Measurements from ENCODE around the gene C21orf58. TPM values are rescaled to one million over a fixed set of nuclear protein-coding genes. Genes with fewer than 3 reads are reported as not detected.

C21orf58 gene
- total RNA-seq, 2 experiments from 2014 or later = 112 to 141 TPM

GRCh38 chr21:46295177-46295770 is 28.4 kb downstream of the C21orf58 start:
- no peaks in the 10 kb centered on the region for H4K20me1 ChIP-seq (ENCODE audit: insufficient read depth, low read length)
- CTCF ChIA-PET (ENCODE audit: unreplicated experiment) = no interaction called here
- no peaks in the 10 kb centered on the region for H3K79me2 ChIP-seq (ENCODE audit: insufficient read depth, low read depth, low read length)
- H3K9me3 ChIP-seq (ENCODE audit: low read length) = no peaks in the 10 kb centered on the region
- H3K4me2 ChIP-seq (ENCODE audit: low read length) = no peak overlapping the region
- DNase-seq (ENCODE audit: low spot score) = no peak
- H2AFZ ChIP-seq (ENCODE audit: low read length) = no peak overlapping the region
- intact Hi-C loops (cut with micrococcal nuclease; ENCODE audit: unreplicated experiment) = no loop called here
- peaks cover 26% of the 10 kb centered on the region for H3K4me1 ChIP-seq (ENCODE audit: insufficient read depth, low read length, poor library complexity, severe bottlenecking)
- no peak for TF ChIP-seq CTCF (conservative IDR thresholded peaks at IDR 0.05; ENCODE audit: low read length)
- TF ChIP-seq EZH2phosphoT487 (IDR thresholded peaks at IDR 0.05; ENCODE audit: borderline replicate concordance, low read depth, low read length) = no peak
- BruUV-seq (replicated peaks) = no TSS peak
- peaks cover 30% of the 10 kb centered on the region for H3K36me3 ChIP-seq (ENCODE audit: insufficient read depth, low read length)
- H3K27ac ChIP-seq (ENCODE audit: low read depth, low read length, poor library complexity, severe bottlenecking) = no peak overlapping the region
- H3K4me3 ChIP-seq (ENCODE audit: low read depth, low read length, poor library complexity, severe bottlenecking) = no peak overlapping the region
- no peaks in the 10 kb centered on the region for H3K9me2 ChIP-seq (ENCODE audit: insufficient read depth, low read length)
- POLR2A ChIA-PET = no interaction called here

DNA sequence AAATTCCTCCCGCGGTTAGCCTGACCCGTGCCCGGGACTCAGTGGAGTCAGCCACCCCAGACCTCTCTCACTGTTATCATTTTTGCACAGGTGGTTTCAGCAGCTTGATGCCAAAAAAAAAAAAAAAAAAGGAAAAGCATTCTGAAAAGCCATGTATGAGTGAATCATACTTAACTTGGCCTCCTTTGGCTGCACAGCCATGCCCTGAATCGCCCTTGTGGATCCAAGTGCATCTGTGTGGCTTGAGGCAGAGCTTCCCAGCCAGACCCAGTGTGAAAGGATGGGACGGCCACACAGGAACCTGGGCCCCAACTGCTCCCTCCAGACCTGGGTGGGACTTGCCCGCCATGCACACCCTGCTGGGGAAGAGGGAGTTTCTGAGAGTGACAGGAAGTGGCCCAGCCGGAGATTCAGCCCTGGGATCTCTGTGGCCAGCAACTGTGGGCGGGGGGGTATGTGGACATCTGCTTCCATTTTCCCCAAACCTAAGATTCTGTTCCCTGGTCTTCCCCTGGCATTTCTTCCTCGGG is 29.0 kb downstream of the C21orf58 start:
- POLR2A ChIA-PET = no interaction called here
- no peaks in the 10 kb centered on the region for H3K79me2 ChIP-seq (ENCODE audit: insufficient read depth, low read depth, low read length)
- no peaks in the 10 kb centered on the region for H3K9me2 ChIP-seq (ENCODE audit: insufficient read depth, low read length)
- CTCF ChIA-PET (ENCODE audit: unreplicated experiment) = no interaction called here
- DNase-seq (ENCODE audit: low spot score) = no peak
- no TSS peak for BruUV-seq (replicated peaks)
- H3K36me3 ChIP-seq (ENCODE audit: insufficient read depth, low read length) = peaks cover 24% of the 10 kb centered on the region
- H3K9me3 ChIP-seq (ENCODE audit: low read length) = no peaks in the 10 kb centered on the region
- no peak for TF ChIP-seq CTCF (conservative IDR thresholded peaks at IDR 0.05; ENCODE audit: low read length)
- no peak for TF ChIP-seq EZH2phosphoT487 (IDR thresholded peaks at IDR 0.05; ENCODE audit: borderline replicate concordance, low read depth, low read length)
- H4K20me1 ChIP-seq (ENCODE audit: insufficient read depth, low read length) = no peaks in the 10 kb centered on the region
- no peak overlapping the region for H3K4me2 ChIP-seq (ENCODE audit: low read length)
- H3K27ac ChIP-seq (ENCODE audit: low read depth, low read length, poor library complexity, severe bottlenecking) = no peak overlapping the region
- no peak overlapping the region for H2AFZ ChIP-seq (ENCODE audit: low read length)
- H3K4me1 ChIP-seq (ENCODE audit: insufficient read depth, low read length, poor library complexity, severe bottlenecking) = peaks cover 31% of the 10 kb centered on the region
- intact Hi-C loops (cut with micrococcal nuclease; ENCODE audit: unreplicated experiment) = no loop called here
- H3K4me3 ChIP-seq (ENCODE audit: low read depth, low read length, poor library complexity, severe bottlenecking) = no peak overlapping the region

- H4K20me1 ChIP-seq (ENCODE audit: insufficient read depth, low read length) = no peaks in the 10 kb centered on the region
- H2AFZ ChIP-seq (ENCODE audit: low read length) = no peak overlapping the region
- H3K36me3 ChIP-seq (ENCODE audit: insufficient read depth, low read length) = peaks cover 20% of the 10 kb centered on the region
- peaks cover 10% of the 10 kb centered on the region; the same call in 1 of the 2 replicates for H3K79me2 ChIP-seq (ENCODE audit: insufficient read depth, low read depth, low read length)
- ChIA-PET POLR2A (interaction anchor here (0.7 kb wide), 1 partner anchor 1160 kb away, joined by 4 read pairs; no protein-coding TSS in a partner anchor), CTCF (ENCODE audit: unreplicated experiment) (interaction anchor here (0.6 kb wide), 1 partner anchor 23 kb away, joined by 3 read pairs; no protein-coding TSS in a partner anchor)
- H3K4me3 ChIP-seq (ENCODE audit: low read depth, low read length, poor library complexity, severe bottlenecking) = no peak overlapping the region
- no peak for DNase-seq (ENCODE audit: low spot score)
- peaks cover 35% of the 10 kb centered on the region for H3K4me1 ChIP-seq (ENCODE audit: insufficient read depth, low read length, poor library complexity, severe bottlenecking)
- no TSS peak for BruUV-seq (replicated peaks)
- intact Hi-C loops (cut with micrococcal nuclease; ENCODE audit: unreplicated experiment) = no loop called here
- H3K9me2 ChIP-seq (ENCODE audit: insufficient read depth, low read length) = no peaks in the 10 kb centered on the region
- TF ChIP-seq EZH2phosphoT487 (IDR thresholded peaks at IDR 0.05; ENCODE audit: borderline replicate concordance, low read depth, low read length) (no peak), CTCF (conservative IDR thresholded peaks at IDR 0.05; ENCODE audit: low read length) (no peak)
- no peak overlapping the region for H3K27ac ChIP-seq (ENCODE audit: low read depth, low read length, poor library complexity, severe bottlenecking)
- H3K9me3 ChIP-seq (ENCODE audit: low read length) = no peaks in the 10 kb centered on the region
- H3K4me2 ChIP-seq (ENCODE audit: low read length) = no peak overlapping the region
These were observed 32.1 kb downstream of the C21orf58 start for GRCh38 chr21:46291561-46291960.

Data from OCI-LY7 (cell line).